ENCODE measurements around the gene PHTF1. TPM values are rescaled to one million over a fixed set of nuclear protein-coding genes. Genes with fewer than 3 reads are reported as not detected.

PHTF1 gene
- total and polyA plus RNA-seq, 8 donors = 3.9 to 48.2 (median 15.5) TPM

DNA sequence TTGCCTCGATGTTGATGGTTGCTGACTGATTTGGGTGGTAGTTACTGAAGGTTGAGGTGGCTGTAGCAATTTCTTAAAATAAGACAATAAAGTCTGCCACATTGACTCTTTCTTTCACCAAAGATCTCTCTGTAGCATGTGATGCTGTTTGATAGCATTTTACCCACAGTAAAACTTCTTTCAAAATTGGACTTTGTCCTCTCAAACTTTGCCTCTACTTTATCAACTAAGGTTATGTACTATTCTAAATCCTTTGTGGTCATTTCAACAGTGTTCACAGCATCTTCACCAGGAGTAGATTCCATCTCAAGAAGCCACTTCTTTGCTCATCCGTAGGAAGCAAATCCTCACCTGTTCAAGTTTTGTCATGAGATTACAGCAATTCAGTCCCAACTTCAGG, 93.2 kb downstream of the PHTF1 start:
- DNase-seq = no peak

GRCh38 chr1:113665071-113665470, 94.2 kb downstream of the PHTF1 start:
- Histone ChIP-seq H3K27ac (no peak overlapping the region), H3K4me3 (no peak overlapping the region), H3K4me1 (peaks cover 0 to 3% (median 0%) of the 10 kb centered on the region in 4 donors), H3K36me3 (peaks cover 0 to 16% (median 13%) of the 10 kb centered on the region in 4 donors), H3K27me3 (no peaks in the 10 kb centered on the region), H3K9me3 (no peaks in the 10 kb centered on the region)
- intact Hi-C loops (cut with DNase I; ENCODE audit: low total_unique reads) = no loop called here
- TF ChIP-seq POLR2AphosphoS5 (IDR thresholded peaks at IDR 0.05) (no peak), EP300 (IDR thresholded peaks at IDR 0.05) (no peak), POLR2A (IDR thresholded peaks at IDR 0.05) (no peak)
- TF ChIP-seq, protein P1, sequence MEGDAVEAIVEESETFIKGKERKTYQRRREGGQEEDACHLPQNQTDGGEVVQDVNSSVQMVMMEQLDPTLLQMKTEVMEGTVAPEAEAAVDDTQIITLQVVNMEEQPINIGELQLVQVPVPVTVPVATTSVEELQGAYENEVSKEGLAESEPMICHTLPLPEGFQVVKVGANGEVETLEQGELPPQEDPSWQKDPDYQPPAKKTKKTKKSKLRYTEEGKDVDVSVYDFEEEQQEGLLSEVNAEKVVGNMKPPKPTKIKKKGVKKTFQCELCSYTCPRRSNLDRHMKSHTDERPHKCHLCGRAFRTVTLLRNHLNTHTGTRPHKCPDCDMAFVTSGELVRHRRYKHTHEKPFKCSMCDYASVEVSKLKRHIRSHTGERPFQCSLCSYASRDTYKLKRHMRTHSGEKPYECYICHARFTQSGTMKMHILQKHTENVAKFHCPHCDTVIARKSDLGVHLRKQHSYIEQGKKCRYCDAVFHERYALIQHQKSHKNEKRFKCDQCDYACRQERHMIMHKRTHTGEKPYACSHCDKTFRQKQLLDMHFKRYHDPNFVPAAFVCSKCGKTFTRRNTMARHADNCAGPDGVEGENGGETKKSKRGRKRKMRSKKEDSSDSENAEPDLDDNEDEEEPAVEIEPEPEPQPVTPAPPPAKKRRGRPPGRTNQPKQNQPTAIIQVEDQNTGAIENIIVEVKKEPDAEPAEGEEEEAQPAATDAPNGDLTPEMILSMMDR (IDR thresholded peaks at IDR 0.05) = no peak
- DNase-seq = no peak

More for the DNA sequence above, 93.2 kb downstream of the PHTF1 start:
- H3K27ac ChIP-seq = no peak overlapping the region
- no peak overlapping the region for H3K4me3 ChIP-seq
- H3K36me3 ChIP-seq = peaks cover 0 to 13% (median 5%) of the 10 kb centered on the region in 4 donors
- no peaks in the 10 kb centered on the region for H3K27me3 ChIP-seq
- 89 to 96% (median 95%) methylated on average over 2 of the region's 2 CpGs for WGBS, 5 donors
- peaks cover 0 to 5% (median 0%) of the 10 kb centered on the region in 4 donors for H3K4me1 ChIP-seq
- intact Hi-C loops (cut with DNase I; ENCODE audit: low total_unique reads) = no loop called here
- H3K9me3 ChIP-seq = no peaks in the 10 kb centered on the region
- no peak for TF ChIP-seq POLR2AphosphoS5 (IDR thresholded peaks at IDR 0.05)
- TF ChIP-seq, protein P1 (IDR thresholded peaks at IDR 0.05) = no peak
- no peak for TF ChIP-seq EP300 (IDR thresholded peaks at IDR 0.05)
- TF ChIP-seq POLR2A (IDR thresholded peaks at IDR 0.05) = no peak

DNA sequence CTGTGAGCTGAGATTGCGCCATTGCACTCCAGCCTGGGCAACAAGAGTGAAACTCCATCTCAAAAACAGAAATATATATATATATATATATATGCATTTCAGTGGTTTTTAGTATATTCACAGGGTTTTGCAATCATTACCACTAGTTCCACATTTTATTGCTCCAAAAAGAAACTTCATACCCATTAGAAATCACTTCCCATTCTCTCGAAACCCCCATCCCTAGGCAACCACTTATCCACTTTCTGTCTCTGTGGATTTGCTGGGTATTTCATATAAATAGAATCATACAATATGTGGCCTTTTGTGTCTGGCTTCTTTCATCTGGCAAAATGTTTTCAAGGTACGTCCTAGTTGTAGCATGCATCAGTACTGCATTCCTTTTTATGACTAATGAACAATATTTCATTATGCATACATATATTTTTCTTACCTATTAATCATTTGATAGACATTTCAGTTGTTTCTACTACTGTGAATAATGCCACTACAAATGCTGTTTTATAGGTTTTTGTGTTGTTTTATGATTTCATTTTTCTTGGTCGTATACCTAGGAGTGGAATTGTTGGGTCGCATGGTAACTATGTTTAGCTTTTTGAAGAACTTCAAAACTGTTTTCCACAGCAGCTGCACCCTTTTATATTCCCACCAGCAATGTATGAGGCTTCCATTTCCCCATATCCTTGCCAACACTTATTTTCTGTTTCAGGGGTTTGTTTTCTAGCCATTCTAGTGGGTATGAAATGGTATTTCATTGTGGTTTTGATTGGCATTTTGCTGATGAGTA, 95.9 kb downstream of the PHTF1 start:
- Histone ChIP-seq H3K27ac (no peak overlapping the region), H3K9me3 (no peaks in the 10 kb centered on the region), H3K4me1 (peaks cover 0 to 6% (median 0%) of the 10 kb centered on the region in 4 donors), H3K27me3 (no peaks in the 10 kb centered on the region), H3K36me3 (peaks cover 0 to 29% (median 15%) of the 10 kb centered on the region in 4 donors), H3K4me3 (no peak overlapping the region)
- WGBS, 5 donors = 86 to 96% (median 89%) methylated on average over 5 of the region's 5 CpGs
- DNase-seq = no peak
- TF ChIP-seq EP300 (IDR thresholded peaks at IDR 0.05) = no peak
- no peak for TF ChIP-seq POLR2A (IDR thresholded peaks at IDR 0.05)
- TF ChIP-seq, protein P1 (IDR thresholded peaks at IDR 0.05) = no peak
- no peak for TF ChIP-seq POLR2AphosphoS5 (IDR thresholded peaks at IDR 0.05)
- intact Hi-C loops (cut with DNase I; ENCODE audit: low total_unique reads) = no loop called here

DNA sequence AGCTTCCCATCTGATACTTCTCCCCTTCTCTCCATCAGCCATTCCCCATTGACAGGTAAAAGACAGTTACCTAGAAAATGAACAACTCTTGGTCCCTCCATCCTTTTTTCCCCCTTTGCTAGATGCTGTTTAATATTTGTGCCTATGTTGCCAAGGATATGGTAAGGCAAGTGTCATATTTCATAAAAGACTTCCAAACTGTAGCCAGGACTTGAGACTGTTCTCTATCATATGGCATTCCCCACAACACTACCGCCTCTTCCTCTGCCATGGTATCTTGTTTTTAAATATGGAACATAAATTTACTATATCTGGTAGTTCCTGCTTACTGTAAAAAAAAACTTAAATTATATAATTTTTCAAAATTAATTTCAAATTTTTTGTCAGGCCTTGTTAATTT, 97.2 kb downstream of the PHTF1 start:
- intact Hi-C loops (cut with DNase I; ENCODE audit: low total_unique reads) = no loop called here
- WGBS, 5 donors = 86 to 100% (median 100%) methylated on average over 1 of the region's 1 CpG
- Histone ChIP-seq H3K27ac (no peak overlapping the region), H3K9me3 (no peaks in the 10 kb centered on the region), H3K36me3 (peaks cover 0 to 29% (median 14%) of the 10 kb centered on the region in 4 donors), H3K4me1 (peaks cover 0 to 18% (median 8%) of the 10 kb centered on the region in 4 donors), H3K27me3 (no peaks in the 10 kb centered on the region), H3K4me3 (no peak overlapping the region)
- DNase-seq = no peak
- no peak for TF ChIP-seq POLR2AphosphoS5 (IDR thresholded peaks at IDR 0.05)
- TF ChIP-seq, protein P1 (IDR thresholded peaks at IDR 0.05) = no peak
- no peak for TF ChIP-seq EP300 (IDR thresholded peaks at IDR 0.05)
- TF ChIP-seq POLR2A (IDR thresholded peaks at IDR 0.05) = no peak

Measured in stomach (tissue), 9 donors.